Tibial artery (tissue), 4 donors: ENCODE measurements around the gene NKX2-1.

ENCODE experiments used
- DNase-seq, 2 donors: peaks; one replicate each; pipeline ENCODE4 v3.0.0-alpha.2; 2019
- H3K27ac ChIP-seq, 2 donors: fragments of 200-600 bp; sonication (generic) in 1 of 2; 1 replicate in 1 of 2; 2 replicates in 1 of 2; pipeline ENCODE4 v1.5.1; 2018 to 2019; ENCODE audit warnings: mild to moderate bottlenecking in 1 of 2
- H3K27me3 ChIP-seq, 2 donors: fragments of 200-600 bp; sonication (generic) in 1 of 2; one replicate each; pipeline versions ENCODE4 v1.5.1 to v1.6.0; 2016 to 2019
- H3K36me3 ChIP-seq, 3 donors: fragments of 200-600 bp; sonication (generic) in 2 of 3; one replicate each; pipeline ENCODE4 v1.5.1; 2016 to 2019; ENCODE audit warnings: mild to moderate bottlenecking in 2 of 3
- H3K4me1 ChIP-seq, 4 donors: fragments of 200-600 bp; sonication (generic) in 2 of 4; 1 replicate in 3 of 4; 2 replicates in 1 of 4; pipeline ENCODE4 v1.5.1; 2016 to 2019
- H3K4me3 ChIP-seq, 2 donors: fragments of 200-600 bp; sonication (generic) in 1 of 2; 1 replicate in 1 of 2; 2 replicates in 1 of 2; pipeline ENCODE4 v1.5.1; 2018 to 2019; ENCODE audit warnings: mild to moderate bottlenecking in 2 of 2
- H3K9me3 ChIP-seq, 3 donors: fragments of 200-600 bp; sonication (generic) in 1 of 3; one replicate each; pipeline ENCODE4 v1.5.1; 2016 to 2019
- intact Hi-C: fragments of 100-400 bp; cut with DNase I; formaldehyde crosslinking; loops from one replicate; pipeline ENCODE4 v1.15.0; 2023; ENCODE audit warnings: low total_unique reads
- TF ChIP-seq, protein P1 (sequence below), 2 experiments: fragments of 200-600 bp in 1 of 2; fragments of 450-650 bp in 1 of 2; IDR thresholded peaks; one replicate each; pipeline ENCODE4 v1.5.1; 2017 to 2019; ENCODE audit warnings: antibody characterized with exemption in 2 of 2, mild to moderate bottlenecking in 1 of 2, moderate library complexity in 1 of 2

NKX2-1 gene

GRCh38 chr14:36507847-36508417 is 12.1 kb downstream of the NKX2-1 start:
- H3K27ac ChIP-seq, result no peak overlapping the region
- no peaks in the 10 kb centered on the region for H3K36me3 ChIP-seq
- no peaks in the 10 kb centered on the region for H3K9me3 ChIP-seq
- intact Hi-C loops, result no loop called here
- no peak overlapping the region for H3K4me3 ChIP-seq
- peaks cover 0 to 34% (median 18%) of the 10 kb centered on the region in 4 donors for H3K4me1 ChIP-seq
- DNase-seq, result no peak
- TF ChIP-seq, protein P1, sequence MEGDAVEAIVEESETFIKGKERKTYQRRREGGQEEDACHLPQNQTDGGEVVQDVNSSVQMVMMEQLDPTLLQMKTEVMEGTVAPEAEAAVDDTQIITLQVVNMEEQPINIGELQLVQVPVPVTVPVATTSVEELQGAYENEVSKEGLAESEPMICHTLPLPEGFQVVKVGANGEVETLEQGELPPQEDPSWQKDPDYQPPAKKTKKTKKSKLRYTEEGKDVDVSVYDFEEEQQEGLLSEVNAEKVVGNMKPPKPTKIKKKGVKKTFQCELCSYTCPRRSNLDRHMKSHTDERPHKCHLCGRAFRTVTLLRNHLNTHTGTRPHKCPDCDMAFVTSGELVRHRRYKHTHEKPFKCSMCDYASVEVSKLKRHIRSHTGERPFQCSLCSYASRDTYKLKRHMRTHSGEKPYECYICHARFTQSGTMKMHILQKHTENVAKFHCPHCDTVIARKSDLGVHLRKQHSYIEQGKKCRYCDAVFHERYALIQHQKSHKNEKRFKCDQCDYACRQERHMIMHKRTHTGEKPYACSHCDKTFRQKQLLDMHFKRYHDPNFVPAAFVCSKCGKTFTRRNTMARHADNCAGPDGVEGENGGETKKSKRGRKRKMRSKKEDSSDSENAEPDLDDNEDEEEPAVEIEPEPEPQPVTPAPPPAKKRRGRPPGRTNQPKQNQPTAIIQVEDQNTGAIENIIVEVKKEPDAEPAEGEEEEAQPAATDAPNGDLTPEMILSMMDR (IDR thresholded peaks at IDR 0.05), result no peak
- H3K27me3 ChIP-seq, result peaks cover 7 to 97% of the 10 kb centered on the region in 2 donors

GRCh38 chr14:36506732-36507614 is 13.1 kb downstream of the NKX2-1 start:
- intact Hi-C loops, result no loop called here
- H3K4me1 ChIP-seq, result peaks cover 0 to 34% (median 18%) of the 10 kb centered on the region in 4 donors
- H3K9me3 ChIP-seq, result no peaks in the 10 kb centered on the region
- TF ChIP-seq, protein P1 (IDR thresholded peaks at IDR 0.05), result no peak
- peaks cover 7 to 93% of the 10 kb centered on the region in 2 donors for H3K27me3 ChIP-seq
- no peak overlapping the region for H3K4me3 ChIP-seq
- DNase-seq, result no peak
- no peaks in the 10 kb centered on the region for H3K36me3 ChIP-seq
- H3K27ac ChIP-seq, result no peak overlapping the region

DNA sequence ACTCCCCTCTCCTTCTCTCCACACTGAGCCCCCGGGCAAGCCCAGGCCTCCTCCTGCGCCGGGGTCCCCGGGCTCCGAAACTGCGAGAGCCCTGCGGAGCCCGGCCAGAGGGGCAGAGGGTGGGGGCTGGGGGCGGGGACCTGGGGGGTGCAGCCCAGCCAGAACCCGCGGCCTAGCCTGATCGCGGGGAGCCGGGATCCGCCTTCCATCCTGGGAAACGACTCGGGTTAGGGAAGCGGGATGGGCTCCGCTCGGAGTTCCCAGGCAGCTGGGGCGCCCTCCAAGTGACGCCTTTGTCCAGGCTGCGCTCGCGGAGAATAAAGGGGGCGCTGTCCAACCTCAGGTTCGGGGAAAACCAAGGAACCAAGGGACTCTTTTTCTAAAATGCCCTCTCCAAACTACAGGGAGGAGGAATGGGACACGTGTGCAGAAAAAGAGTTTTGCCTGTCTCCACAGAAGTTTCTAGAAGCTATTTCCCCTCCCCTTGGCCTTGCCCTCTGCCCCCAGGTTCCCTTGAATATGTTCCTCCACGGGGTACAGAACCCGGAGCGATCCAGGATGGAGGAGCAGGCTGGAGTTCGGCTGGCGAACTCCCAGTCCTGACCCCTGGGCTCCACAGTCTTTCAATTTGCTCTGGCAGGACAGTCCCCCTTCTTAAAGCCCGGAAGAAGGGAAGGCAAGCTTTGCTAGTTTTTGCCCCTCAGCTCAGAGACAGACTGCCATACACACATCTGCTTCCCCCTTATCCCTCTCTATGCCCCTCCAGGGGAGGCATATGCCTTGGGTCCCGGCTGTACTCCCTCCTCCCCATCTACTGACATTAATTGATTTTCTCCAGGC is 13.9 kb downstream of the NKX2-1 start:
- Histone ChIP-seq H3K27me3 (peaks cover 7 to 88% of the 10 kb centered on the region in 2 donors), H3K4me1 (peaks cover 0 to 34% (median 18%) of the 10 kb centered on the region in 4 donors), H3K9me3 (no peaks in the 10 kb centered on the region), H3K36me3 (no peaks in the 10 kb centered on the region), H3K4me3 (no peak overlapping the region), H3K27ac (no peak overlapping the region)
- TF ChIP-seq, protein P1 (IDR thresholded peaks at IDR 0.05), result no peak
- intact Hi-C loops, result no loop called here
- no peak for DNase-seq

DNA sequence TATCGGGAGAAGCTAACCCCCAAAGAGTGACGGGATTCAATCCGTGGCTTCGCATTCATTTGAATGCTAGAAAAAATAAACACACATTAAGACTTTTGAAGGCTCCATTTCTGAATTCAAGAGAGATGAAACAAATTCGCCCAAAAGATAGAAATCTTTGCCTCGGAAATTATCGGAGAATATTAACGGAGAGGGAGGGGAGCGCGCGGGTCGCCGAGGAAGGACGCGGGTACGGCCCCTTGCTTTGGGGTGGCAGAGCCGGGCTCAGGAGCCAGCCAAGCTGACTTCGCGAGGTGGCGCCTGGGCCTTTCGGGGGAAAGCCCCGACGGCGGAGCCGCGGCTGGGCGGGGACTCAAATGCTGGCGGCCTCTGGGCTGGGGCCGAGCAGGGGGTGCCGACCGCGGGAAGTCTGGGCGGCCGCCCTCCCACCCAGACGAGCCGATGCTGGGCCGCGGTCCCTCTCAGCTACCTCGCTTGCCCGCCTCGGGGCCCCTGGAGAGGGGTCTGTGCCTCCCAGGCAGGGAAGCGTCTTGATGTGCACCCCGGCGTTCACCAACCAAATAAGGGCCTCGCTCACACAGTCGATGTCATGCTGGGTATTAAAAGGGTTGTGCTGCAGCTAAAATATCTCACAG is 14.7 kb downstream of the NKX2-1 start:
- DNase-seq, result no peak
- Histone ChIP-seq H3K36me3 (no peaks in the 10 kb centered on the region), H3K27me3 (peaks cover 7 to 84% of the 10 kb centered on the region in 2 donors), H3K4me1 (peaks cover 0 to 34% (median 18%) of the 10 kb centered on the region in 4 donors), H3K4me3 (no peak overlapping the region), H3K27ac (no peak overlapping the region), H3K9me3 (no peaks in the 10 kb centered on the region)
- intact Hi-C loops, result no loop called here
- TF ChIP-seq, protein P1 (IDR thresholded peaks at IDR 0.05), result no peak

- no peak overlapping the region for H3K4me3 ChIP-seq
- intact Hi-C loops, result no loop called here
- DNase-seq, result no peak
- H3K9me3 ChIP-seq, result no peaks in the 10 kb centered on the region
- H3K4me1 ChIP-seq, result peaks cover 0 to 34% (median 18%) of the 10 kb centered on the region in 4 donors
- no peaks in the 10 kb centered on the region for H3K36me3 ChIP-seq
- H3K27me3 ChIP-seq, result peaks cover 7 to 84% of the 10 kb centered on the region in 2 donors
- no peak overlapping the region for H3K27ac ChIP-seq
- TF ChIP-seq, protein P1 (IDR thresholded peaks at IDR 0.05), result no peak
Measured at GRCh38 chr14:36504771-36505175, 15.3 kb downstream of the NKX2-1 start.
